GM23338 (cell line): ENCODE data around the gene MLLT3. TPM values are rescaled to one million over a fixed set of nuclear protein-coding genes. Genes with fewer than 3 reads are reported as not detected.
A peak's percentile ranks its signal among the peaks of the same experiment; 100 is the strongest.

Experiments
- ATAC-seq: fragments of 200-7000 bp; cut with Tn5 transposase; 3 replicates; pipeline ENCODE4 v1.9.1; 2020
- DNase-seq: peaks from one replicate; pipeline ENCODE4 v3.0.0-alpha.2; 2015; ENCODE audit warnings: low spot score
- H2AFZ ChIP-seq: fragments of 200-600 bp; sonication (generic); 2 replicates; pipeline ENCODE4 v1.8.0; 2016; ENCODE audit warnings: antibody characterized with exemption, mild to moderate bottlenecking, moderate library complexity
- H3F3A ChIP-seq: fragments of 200-600 bp; sonication (generic); replicated peaks from 2 replicates; pipeline ENCODE4 v1.8.0; 2017; ENCODE audit warnings: antibody characterized with exemption, mixed run types, low read depth
- H3K27ac ChIP-seq: fragments of 200-600 bp; sonication (generic); 2 replicates; pipeline ENCODE4 v1.6.1; 2016; ENCODE audit warnings: low read depth
- H3K27me3 ChIP-seq: fragments of 200-600 bp; sonication (generic); 2 replicates; pipeline ENCODE4 v1.8.0; 2016; ENCODE audit warnings: mild to moderate bottlenecking, mixed run types, moderate library complexity; ENCODE audit not compliant: insufficient read depth
- H3K36me3 ChIP-seq: fragments of 200-600 bp; sonication (generic); 2 replicates; pipeline ENCODE4 v1.8.0; 2016; ENCODE audit warnings: mild to moderate bottlenecking; ENCODE audit not compliant: insufficient read depth
- H3K4me1 ChIP-seq: fragments of 200-600 bp; sonication (generic); 2 replicates; pipeline ENCODE4 v1.8.0; 2016; ENCODE audit warnings: mild to moderate bottlenecking, moderate library complexity; ENCODE audit not compliant: insufficient read depth
- H3K4me2 ChIP-seq: fragments of 200-600 bp; sonication (generic); 2 replicates; pipeline ENCODE4 v1.7.1; 2017; ENCODE audit warnings: mixed run types
- H3K4me3 ChIP-seq: fragments of 200-600 bp; sonication (generic); 2 replicates; pipeline ENCODE4 v1.6.1; 2016; ENCODE audit warnings: mixed run types
- H3K79me2 ChIP-seq: fragments of 200-600 bp; sonication (generic); replicated peaks from 2 replicates; pipeline ENCODE4 v1.8.0; 2017; ENCODE audit warnings: mild to moderate bottlenecking; ENCODE audit not compliant: insufficient read depth
- H3K9me2 ChIP-seq: fragments of 200-600 bp; sonication (generic); 2 replicates; pipeline ENCODE4 v1.8.0; 2017; ENCODE audit not compliant: insufficient read depth
- H4K20me1 ChIP-seq: fragments of 200-600 bp; sonication (generic); replicated peaks from 2 replicates; pipeline ENCODE4 v1.8.0; 2017; ENCODE audit warnings: mild to moderate bottlenecking; ENCODE audit not compliant: insufficient read depth
- H3K27ac Mint-ChIP-seq: 2 replicates; pipeline ENCODE4 v1.8.0; 2020; ENCODE audit warnings: inconsistent platforms, mild to moderate bottlenecking, moderate library complexity, mixed read lengths
- H3K27me3 Mint-ChIP-seq: 3 replicates; pipeline ENCODE4 v1.8.0; 2022; ENCODE audit warnings: low read depth, mild to moderate bottlenecking, moderate library complexity, mixed read lengths, inconsistent platforms; ENCODE audit not compliant: insufficient read depth, poor library complexity
- H3K36me3 Mint-ChIP-seq: 3 replicates; pipeline ENCODE4 v1.8.0; 2021; ENCODE audit warnings: low read depth, mild to moderate bottlenecking, inconsistent platforms, moderate library complexity, mixed read lengths
- H3K4me1 Mint-ChIP-seq: 3 replicates; pipeline ENCODE4 v1.8.0; 2020; ENCODE audit warnings: mild to moderate bottlenecking, inconsistent platforms, mixed read lengths
- H3K4me3 Mint-ChIP-seq: 3 replicates; pipeline ENCODE4 v1.8.0; 2021; ENCODE audit warnings: moderate library complexity, mild to moderate bottlenecking, inconsistent platforms, mixed read lengths
- H3K9me3 Mint-ChIP-seq: 3 replicates; pipeline ENCODE4 v1.8.0; 2020; ENCODE audit warnings: moderate library complexity, mild to moderate bottlenecking, inconsistent platforms, mixed read lengths
- CREB1 ChIP-seq: fragments of 250-450 bp; sonication (Bioruptor Pico); IDR thresholded peaks from 2 replicates; pipeline ENCODE4 v1.5.0; 2020; ENCODE audit warnings: low read depth, mild to moderate bottlenecking, moderate library complexity
- EZH2 ChIP-seq: fragments of 200-600 bp; sonication (generic); IDR thresholded peaks from one replicate; pipeline ENCODE4 v1.8.0; 2017; ENCODE audit warnings: antibody characterized with exemption, mild to moderate bottlenecking, low read depth; ENCODE audit not compliant: unreplicated experiment
- JUNB ChIP-seq: IDR thresholded peaks from one replicate; pipeline ENCODE4 v1.6.1; 2016; ENCODE audit warnings: antibody characterized with exemption; ENCODE audit not compliant: unreplicated experiment
- STAT1 ChIP-seq: IDR thresholded peaks from one replicate; pipeline ENCODE4 v1.6.1; 2016; ENCODE audit warnings: antibody characterized with exemption; ENCODE audit not compliant: unreplicated experiment
- ZNF114 ChIP-seq: fragments of 250-450 bp; sonication (Bioruptor Pico); IDR thresholded peaks from 2 replicates; pipeline ENCODE4 v1.5.0; 2020; ENCODE audit warnings: mild to moderate bottlenecking, moderate library complexity
- ZNF331 ChIP-seq: fragments of 250-450 bp; sonication (Bioruptor Pico); IDR thresholded peaks from 2 replicates; pipeline ENCODE4 v1.5.0; 2020; ENCODE audit warnings: low read depth, mild to moderate bottlenecking, moderate library complexity
- polyA plus RNA-seq: library from polyadenylated mRNA; unstranded; fragments of >200 nt; fragmentation: Nextera tagmentation; extraction: Ambion mirVana; gene quantifications from 2 replicates; pipeline ENCODE4 v1.2.1, GENCODE V29; 2016
- total RNA-seq: library from RNA; depleted of rRNA; stranded (reverse); fragments of >200 nt; shearing (Covaris generic); gene quantifications from 2 replicates; pipeline ENCODE4 v1.2.3, GENCODE V29; 2014
- TF ChIP-seq, protein P1 (sequence below): IDR thresholded peaks from 2 replicates; pipeline ENCODE4 v1.6.1; 2016; ENCODE audit warnings: antibody characterized with exemption
- TF ChIP-seq, protein P2 (sequence below): IDR thresholded peaks from one replicate; pipeline ENCODE4 v1.6.1; 2018; ENCODE audit warnings: antibody characterized with exemption; ENCODE audit not compliant: unreplicated experiment
- TF ChIP-seq, protein P3 (sequence below), 2 experiments: fragments of 200-600 bp in 1 of 2; sonication (generic) in 1 of 2; conservative IDR thresholded peaks; 2 replicates each; pipeline versions ENCODE4 v1.5.1 to v1.6.1; 2016 to 2017; ENCODE audit warnings: antibody characterized with exemption in 2 of 2, low read depth in 2 of 2, mild to moderate bottlenecking in 2 of 2, moderate library complexity in 1 of 2
- TF ChIP-seq, protein P4 (sequence below): fragments of 250-450 bp; sonication (Bioruptor Pico); IDR thresholded peaks from 2 replicates; pipeline ENCODE4 v1.5.0; 2020; ENCODE audit warnings: mild to moderate bottlenecking, moderate library complexity

The MLLT3 gene
- total and polyA plus RNA-seq, 2 experiments from 2014 or later, result 7.5 to 9.5 TPM

DNA sequence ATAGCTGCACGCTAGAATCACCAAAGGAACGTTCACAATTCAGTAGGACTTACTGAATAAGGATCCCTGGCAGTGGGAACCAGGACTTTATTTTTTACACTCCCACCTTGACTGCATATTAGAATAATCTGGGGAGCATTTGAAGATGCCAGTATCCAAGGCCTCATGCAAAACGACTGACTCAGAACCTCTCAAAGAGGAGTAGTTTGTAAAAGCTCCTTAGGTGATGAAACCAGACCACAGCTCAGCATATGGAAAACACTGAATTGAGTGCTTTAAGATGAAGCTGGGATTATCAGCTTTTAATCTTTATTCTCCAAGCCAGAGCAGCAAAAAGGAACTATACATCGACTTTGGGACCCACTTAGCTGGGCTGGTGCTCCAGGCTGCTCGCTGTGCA, 288.3 kb downstream of the MLLT3 start:
- no peaks in the 10 kb centered on the region for H3K4me1 ChIP-seq
- no peak overlapping the region for H3K27ac ChIP-seq
- no peaks in the 10 kb centered on the region for H4K20me1 ChIP-seq
- H3F3A ChIP-seq, result no peaks in the 10 kb centered on the region
- peak overlapping the region; percentile 56; the same call in 1 of the 2 replicates for H2AFZ ChIP-seq
- TF ChIP-seq, protein P1, sequence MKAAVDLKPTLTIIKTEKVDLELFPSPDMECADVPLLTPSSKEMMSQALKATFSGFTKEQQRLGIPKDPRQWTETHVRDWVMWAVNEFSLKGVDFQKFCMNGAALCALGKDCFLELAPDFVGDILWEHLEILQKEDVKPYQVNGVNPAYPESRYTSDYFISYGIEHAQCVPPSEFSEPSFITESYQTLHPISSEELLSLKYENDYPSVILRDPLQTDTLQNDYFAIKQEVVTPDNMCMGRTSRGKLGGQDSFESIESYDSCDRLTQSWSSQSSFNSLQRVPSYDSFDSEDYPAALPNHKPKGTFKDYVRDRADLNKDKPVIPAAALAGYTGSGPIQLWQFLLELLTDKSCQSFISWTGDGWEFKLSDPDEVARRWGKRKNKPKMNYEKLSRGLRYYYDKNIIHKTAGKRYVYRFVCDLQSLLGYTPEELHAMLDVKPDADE, result no peak
- TF ChIP-seq STAT1, result no peak
- TF ChIP-seq, protein P2, sequence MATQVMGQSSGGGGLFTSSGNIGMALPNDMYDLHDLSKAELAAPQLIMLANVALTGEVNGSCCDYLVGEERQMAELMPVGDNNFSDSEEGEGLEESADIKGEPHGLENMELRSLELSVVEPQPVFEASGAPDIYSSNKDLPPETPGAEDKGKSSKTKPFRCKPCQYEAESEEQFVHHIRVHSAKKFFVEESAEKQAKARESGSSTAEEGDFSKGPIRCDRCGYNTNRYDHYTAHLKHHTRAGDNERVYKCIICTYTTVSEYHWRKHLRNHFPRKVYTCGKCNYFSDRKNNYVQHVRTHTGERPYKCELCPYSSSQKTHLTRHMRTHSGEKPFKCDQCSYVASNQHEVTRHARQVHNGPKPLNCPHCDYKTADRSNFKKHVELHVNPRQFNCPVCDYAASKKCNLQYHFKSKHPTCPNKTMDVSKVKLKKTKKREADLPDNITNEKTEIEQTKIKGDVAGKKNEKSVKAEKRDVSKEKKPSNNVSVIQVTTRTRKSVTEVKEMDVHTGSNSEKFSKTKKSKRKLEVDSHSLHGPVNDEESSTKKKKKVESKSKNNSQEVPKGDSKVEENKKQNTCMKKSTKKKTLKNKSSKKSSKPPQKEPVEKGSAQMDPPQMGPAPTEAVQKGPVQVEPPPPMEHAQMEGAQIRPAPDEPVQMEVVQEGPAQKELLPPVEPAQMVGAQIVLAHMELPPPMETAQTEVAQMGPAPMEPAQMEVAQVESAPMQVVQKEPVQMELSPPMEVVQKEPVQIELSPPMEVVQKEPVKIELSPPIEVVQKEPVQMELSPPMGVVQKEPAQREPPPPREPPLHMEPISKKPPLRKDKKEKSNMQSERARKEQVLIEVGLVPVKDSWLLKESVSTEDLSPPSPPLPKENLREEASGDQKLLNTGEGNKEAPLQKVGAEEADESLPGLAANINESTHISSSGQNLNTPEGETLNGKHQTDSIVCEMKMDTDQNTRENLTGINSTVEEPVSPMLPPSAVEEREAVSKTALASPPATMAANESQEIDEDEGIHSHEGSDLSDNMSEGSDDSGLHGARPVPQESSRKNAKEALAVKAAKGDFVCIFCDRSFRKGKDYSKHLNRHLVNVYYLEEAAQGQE, result no peak
- TF ChIP-seq, protein P3, sequence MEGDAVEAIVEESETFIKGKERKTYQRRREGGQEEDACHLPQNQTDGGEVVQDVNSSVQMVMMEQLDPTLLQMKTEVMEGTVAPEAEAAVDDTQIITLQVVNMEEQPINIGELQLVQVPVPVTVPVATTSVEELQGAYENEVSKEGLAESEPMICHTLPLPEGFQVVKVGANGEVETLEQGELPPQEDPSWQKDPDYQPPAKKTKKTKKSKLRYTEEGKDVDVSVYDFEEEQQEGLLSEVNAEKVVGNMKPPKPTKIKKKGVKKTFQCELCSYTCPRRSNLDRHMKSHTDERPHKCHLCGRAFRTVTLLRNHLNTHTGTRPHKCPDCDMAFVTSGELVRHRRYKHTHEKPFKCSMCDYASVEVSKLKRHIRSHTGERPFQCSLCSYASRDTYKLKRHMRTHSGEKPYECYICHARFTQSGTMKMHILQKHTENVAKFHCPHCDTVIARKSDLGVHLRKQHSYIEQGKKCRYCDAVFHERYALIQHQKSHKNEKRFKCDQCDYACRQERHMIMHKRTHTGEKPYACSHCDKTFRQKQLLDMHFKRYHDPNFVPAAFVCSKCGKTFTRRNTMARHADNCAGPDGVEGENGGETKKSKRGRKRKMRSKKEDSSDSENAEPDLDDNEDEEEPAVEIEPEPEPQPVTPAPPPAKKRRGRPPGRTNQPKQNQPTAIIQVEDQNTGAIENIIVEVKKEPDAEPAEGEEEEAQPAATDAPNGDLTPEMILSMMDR (conservative IDR thresholded peaks at IDR 0.05; ENCODE audit: low read depth in 2 of 2), result no peak
- no peak for TF ChIP-seq CREB1 (CRISPR knock-in tag)
- no peak for TF ChIP-seq EZH2
- no peak for TF ChIP-seq ZNF114 (CRISPR knock-in tag)
- no peak for TF ChIP-seq JUNB
- no peak for TF ChIP-seq ZNF331 (CRISPR knock-in tag)
- TF ChIP-seq, protein P4, sequence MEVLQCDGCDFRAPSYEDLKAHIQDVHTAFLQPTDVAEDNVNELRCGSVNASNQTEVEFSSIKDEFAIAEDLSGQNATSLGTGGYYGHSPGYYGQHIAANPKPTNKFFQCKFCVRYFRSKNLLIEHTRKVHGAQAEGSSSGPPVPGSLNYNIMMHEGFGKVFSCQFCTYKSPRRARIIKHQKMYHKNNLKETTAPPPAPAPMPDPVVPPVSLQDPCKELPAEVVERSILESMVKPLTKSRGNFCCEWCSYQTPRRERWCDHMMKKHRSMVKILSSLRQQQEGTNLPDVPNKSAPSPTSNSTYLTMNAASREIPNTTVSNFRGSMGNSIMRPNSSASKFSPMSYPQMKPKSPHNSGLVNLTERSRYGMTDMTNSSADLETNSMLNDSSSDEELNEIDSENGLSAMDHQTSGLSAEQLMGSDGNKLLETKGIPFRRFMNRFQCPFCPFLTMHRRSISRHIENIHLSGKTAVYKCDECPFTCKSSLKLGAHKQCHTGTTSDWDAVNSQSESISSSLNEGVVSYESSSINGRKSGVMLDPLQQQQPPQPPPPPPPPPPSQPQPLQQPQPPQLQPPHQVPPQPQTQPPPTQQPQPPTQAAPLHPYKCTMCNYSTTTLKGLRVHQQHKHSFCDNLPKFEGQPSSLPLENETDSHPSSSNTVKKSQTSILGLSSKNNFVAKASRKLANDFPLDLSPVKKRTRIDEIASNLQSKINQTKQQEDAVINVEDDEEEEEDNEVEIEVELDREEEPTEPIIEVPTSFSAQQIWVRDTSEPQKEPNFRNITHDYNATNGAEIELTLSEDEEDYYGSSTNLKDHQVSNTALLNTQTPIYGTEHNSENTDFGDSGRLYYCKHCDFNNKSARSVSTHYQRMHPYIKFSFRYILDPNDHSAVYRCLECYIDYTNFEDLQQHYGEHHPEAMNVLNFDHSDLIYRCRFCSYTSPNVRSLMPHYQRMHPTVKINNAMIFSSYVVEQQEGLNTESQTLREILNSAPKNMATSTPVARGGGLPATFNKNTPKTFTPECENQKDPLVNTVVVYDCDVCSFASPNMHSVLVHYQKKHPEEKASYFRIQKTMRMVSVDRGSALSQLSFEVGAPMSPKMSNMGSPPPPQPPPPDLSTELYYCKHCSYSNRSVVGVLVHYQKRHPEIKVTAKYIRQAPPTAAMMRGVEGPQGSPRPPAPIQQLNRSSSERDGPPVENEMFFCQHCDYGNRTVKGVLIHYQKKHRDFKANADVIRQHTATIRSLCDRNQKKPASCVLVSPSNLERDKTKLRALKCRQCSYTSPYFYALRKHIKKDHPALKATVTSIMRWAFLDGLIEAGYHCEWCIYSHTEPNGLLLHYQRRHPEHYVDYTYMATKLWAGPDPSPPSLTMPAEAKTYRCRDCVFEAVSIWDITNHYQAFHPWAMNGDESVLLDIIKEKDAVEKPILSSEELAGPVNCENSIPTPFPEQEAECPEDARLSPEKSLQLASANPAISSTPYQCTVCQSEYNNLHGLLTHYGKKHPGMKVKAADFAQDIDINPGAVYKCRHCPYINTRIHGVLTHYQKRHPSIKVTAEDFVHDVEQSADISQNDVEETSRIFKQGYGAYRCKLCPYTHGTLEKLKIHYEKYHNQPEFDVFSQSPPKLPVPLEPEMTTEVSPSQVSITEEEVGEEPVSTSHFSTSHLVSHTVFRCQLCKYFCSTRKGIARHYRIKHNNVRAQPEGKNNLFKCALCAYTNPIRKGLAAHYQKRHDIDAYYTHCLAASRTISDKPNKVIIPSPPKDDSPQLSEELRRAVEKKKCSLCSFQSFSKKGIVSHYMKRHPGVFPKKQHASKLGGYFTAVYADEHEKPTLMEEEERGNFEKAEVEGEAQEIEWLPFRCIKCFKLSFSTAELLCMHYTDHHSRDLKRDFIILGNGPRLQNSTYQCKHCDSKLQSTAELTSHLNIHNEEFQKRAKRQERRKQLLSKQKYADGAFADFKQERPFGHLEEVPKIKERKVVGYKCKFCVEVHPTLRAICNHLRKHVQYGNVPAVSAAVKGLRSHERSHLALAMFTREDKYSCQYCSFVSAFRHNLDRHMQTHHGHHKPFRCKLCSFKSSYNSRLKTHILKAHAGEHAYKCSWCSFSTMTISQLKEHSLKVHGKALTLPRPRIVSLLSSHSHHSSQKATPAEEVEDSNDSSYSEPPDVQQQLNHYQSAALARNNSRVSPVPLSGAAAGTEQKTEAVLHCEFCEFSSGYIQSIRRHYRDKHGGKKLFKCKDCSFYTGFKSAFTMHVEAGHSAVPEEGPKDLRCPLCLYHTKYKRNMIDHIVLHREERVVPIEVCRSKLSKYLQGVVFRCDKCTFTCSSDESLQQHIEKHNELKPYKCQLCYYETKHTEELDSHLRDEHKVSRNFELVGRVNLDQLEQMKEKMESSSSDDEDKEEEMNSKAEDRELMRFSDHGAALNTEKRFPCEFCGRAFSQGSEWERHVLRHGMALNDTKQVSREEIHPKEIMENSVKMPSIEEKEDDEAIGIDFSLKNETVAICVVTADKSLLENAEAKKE, result no peak
- H3K4me3 ChIP-seq, result no peak overlapping the region
- peaks cover 11% of the 10 kb centered on the region; the same call in 1 of the 2 replicates for H3K9me2 ChIP-seq
- no peak for ATAC-seq
- H3K4me2 ChIP-seq, result no peak overlapping the region
- Mint-ChIP-seq H3K9me3 (peaks cover 4% of the 10 kb centered on the region), H3K36me3 (no peaks in the 10 kb centered on the region; the same call in 2 of the 3 replicates), H3K27me3 (peaks cover 5% of the 10 kb centered on the region), H3K4me3 (no peak overlapping the region), H3K4me1 (no peaks in the 10 kb centered on the region; the same call in 2 of the 3 replicates), H3K27ac (no peak overlapping the region)
- no peak for DNase-seq
- H3K36me3 ChIP-seq, result no peaks in the 10 kb centered on the region
- H3K79me2 ChIP-seq, result no peaks in the 10 kb centered on the region
- H3K27me3 ChIP-seq, result no peaks in the 10 kb centered on the region
